PC-3 (cell line): ENCODE measurements around the gene TCF12. TPM values are rescaled to one million over a fixed set of nuclear protein-coding genes. Genes with fewer than 3 reads are reported as not detected.

Experiments
- ATAC-seq: fragments of 200-7000 bp; cut with Tn5 transposase; 2 replicates; pipeline ENCODE4 v1.9.1; 2020; ENCODE audit warnings: mild to moderate bottlenecking, moderate library complexity
- BruUV-seq: library from RNA; stranded (reverse); fragments of 400-500 nt; replicated peaks from 2 replicates; lab custom pipeline; 2021; lab: Mats Ljungman, UMichigan
- CTCF ChIA-PET: fragments of 300-600 bp; sonication (Branson Sonifier 250); formaldehyde crosslinking; loops from one replicate; lab custom pipeline; 2022; ENCODE audit warnings: antibody characterized with exemption; lab: Charles Lee
- POLR2A ChIA-PET: fragments of 300-600 bp; sonication (Branson Sonifier 250); formaldehyde crosslinking; loops from one replicate; lab custom pipeline; 2022; ENCODE audit warnings: antibody characterized with exemption; ENCODE audit not compliant: unreplicated experiment; lab: Charles Lee
- DNase-seq: peaks from one replicate; pipeline ENCODE4 v3.0.0-alpha.2; 2015
- H2AFZ ChIP-seq: fragments of 300-600 bp; sonication (generic); 2 replicates; pipeline ENCODE4 v1.6.0; 2016; ENCODE audit warnings: antibody characterized with exemption, low read length
- H3F3A ChIP-seq: fragments of 300-600 bp; sonication (generic); one replicate; pipeline ENCODE4 v1.6.0; 2017; ENCODE audit warnings: antibody characterized with exemption, low read length, control low read depth, mild to moderate bottlenecking; ENCODE audit not compliant: unreplicated experiment
- H3K27ac ChIP-seq: fragments of 300-600 bp; sonication (generic); 2 replicates; pipeline ENCODE4 v1.5.1; 2016; ENCODE audit warnings: mild to moderate bottlenecking, low read length
- H3K27me3 ChIP-seq: fragments of 300-600 bp; sonication (generic); 2 replicates; pipeline ENCODE4 v1.6.1; 2016; ENCODE audit warnings: low read length, mixed read lengths
- H3K36me3 ChIP-seq: fragments of 300-600 bp; sonication (generic); 2 replicates; pipeline ENCODE4 v1.6.1; 2016; ENCODE audit warnings: low read depth, mixed run types, low read length, mixed read lengths
- H3K4me1 ChIP-seq: fragments of 300-600 bp; sonication (generic); 2 replicates; pipeline ENCODE4 v1.5.1; 2016; ENCODE audit warnings: low read length; ENCODE audit not compliant: insufficient read depth
- H3K4me2 ChIP-seq: fragments of 300-600 bp; sonication (generic); 2 replicates; pipeline ENCODE4 v1.6.0; 2016; ENCODE audit warnings: low read length
- H3K4me3 ChIP-seq: fragments of 300-600 bp; sonication (generic); 2 replicates; pipeline ENCODE4 v1.5.1; 2016; ENCODE audit warnings: mild to moderate bottlenecking, low read length, mixed read lengths
- H3K79me2 ChIP-seq: fragments of 300-600 bp; sonication (generic); 2 replicates; pipeline ENCODE4 v1.6.1; 2017; ENCODE audit warnings: low read length, mixed read lengths
- H3K9ac ChIP-seq: fragments of 300-600 bp; sonication (generic); 2 replicates; pipeline ENCODE4 v1.6.0; 2016; ENCODE audit warnings: mild to moderate bottlenecking, low read length
- H3K9me2 ChIP-seq: fragments of 300-600 bp; sonication (generic); replicated peaks from 2 replicates; pipeline ENCODE4 v1.6.1; 2016; ENCODE audit warnings: mixed run types, low read length, mixed read lengths
- H3K9me3 ChIP-seq: fragments of 300-600 bp; sonication (generic); 2 replicates; pipeline ENCODE4 v1.6.1; 2016; ENCODE audit warnings: low read length, mixed read lengths
- H4K20me1 ChIP-seq: fragments of 300-600 bp; sonication (generic); 2 replicates; pipeline ENCODE4 v1.6.1; 2016; ENCODE audit warnings: low read length, mixed read lengths
- EZH2 ChIP-seq: fragments of 300-600 bp; sonication (generic); IDR thresholded peaks from one replicate; pipeline ENCODE4 v1.6.1; 2017; ENCODE audit warnings: antibody characterized with exemption, mild to moderate bottlenecking, low read length; ENCODE audit not compliant: unreplicated experiment
- EZH2phosphoT487 ChIP-seq: fragments of 300-600 bp; sonication (generic); IDR thresholded peaks from 2 replicates; pipeline ENCODE4 v1.6.1; 2018; ENCODE audit warnings: mild to moderate bottlenecking, antibody characterized with exemption, low read length, borderline replicate concordance
- intact Hi-C: fragments of 100-400 bp; cut with micrococcal nuclease; formaldehyde crosslinking; loops from 2 replicates; pipeline ENCODE4 v1.9.0; 2023
- total RNA-seq: library from RNA; depleted of rRNA; stranded (reverse); fragments of >200 nt; gene quantifications from 2 replicates; pipeline ENCODE4 v1.2.3, GENCODE V29; 2014
- TF ChIP-seq, protein P1 (sequence below): fragments of 300-600 bp; sonication (generic); conservative IDR thresholded peaks from 2 replicates; pipeline ENCODE4 v1.5.1; 2017; ENCODE audit warnings: antibody characterized with exemption, low read depth, mild to moderate bottlenecking, low read length

The TCF12 gene
- total RNA-seq, 1 experiment from 2014 or later, result 103 TPM

- Histone ChIP-seq H3K9me3 (no peaks in the 10 kb centered on the region), H3F3A (no peaks in the 10 kb centered on the region), H4K20me1 (no peaks in the 10 kb centered on the region), H3K9me2 (no peaks in the 10 kb centered on the region), H3K36me3 (no peaks in the 10 kb centered on the region), H2AFZ (no peak overlapping the region), H3K4me2 (no peak overlapping the region), H3K27me3 (no peaks in the 10 kb centered on the region), H3K79me2 (no peaks in the 10 kb centered on the region), H3K4me3 (no peak overlapping the region), H3K4me1 (peaks cover 4% of the 10 kb centered on the region), H3K9ac (no peak overlapping the region), H3K27ac (no peak overlapping the region)
- no peak for ATAC-seq
- DNase-seq, result peak; percentile 20
- ChIA-PET POLR2A (no interaction called here), CTCF (no interaction called here)
- TF ChIP-seq, protein P1, sequence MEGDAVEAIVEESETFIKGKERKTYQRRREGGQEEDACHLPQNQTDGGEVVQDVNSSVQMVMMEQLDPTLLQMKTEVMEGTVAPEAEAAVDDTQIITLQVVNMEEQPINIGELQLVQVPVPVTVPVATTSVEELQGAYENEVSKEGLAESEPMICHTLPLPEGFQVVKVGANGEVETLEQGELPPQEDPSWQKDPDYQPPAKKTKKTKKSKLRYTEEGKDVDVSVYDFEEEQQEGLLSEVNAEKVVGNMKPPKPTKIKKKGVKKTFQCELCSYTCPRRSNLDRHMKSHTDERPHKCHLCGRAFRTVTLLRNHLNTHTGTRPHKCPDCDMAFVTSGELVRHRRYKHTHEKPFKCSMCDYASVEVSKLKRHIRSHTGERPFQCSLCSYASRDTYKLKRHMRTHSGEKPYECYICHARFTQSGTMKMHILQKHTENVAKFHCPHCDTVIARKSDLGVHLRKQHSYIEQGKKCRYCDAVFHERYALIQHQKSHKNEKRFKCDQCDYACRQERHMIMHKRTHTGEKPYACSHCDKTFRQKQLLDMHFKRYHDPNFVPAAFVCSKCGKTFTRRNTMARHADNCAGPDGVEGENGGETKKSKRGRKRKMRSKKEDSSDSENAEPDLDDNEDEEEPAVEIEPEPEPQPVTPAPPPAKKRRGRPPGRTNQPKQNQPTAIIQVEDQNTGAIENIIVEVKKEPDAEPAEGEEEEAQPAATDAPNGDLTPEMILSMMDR, result no peak
- TF ChIP-seq EZH2phosphoT487 (no peak), EZH2 (no peak)
- no TSS peak for BruUV-seq
- intact Hi-C loops, result no loop called here
Observed at GRCh38 chr15:57196865-57197264, 278.4 kb downstream of the TCF12 start.

DNA sequence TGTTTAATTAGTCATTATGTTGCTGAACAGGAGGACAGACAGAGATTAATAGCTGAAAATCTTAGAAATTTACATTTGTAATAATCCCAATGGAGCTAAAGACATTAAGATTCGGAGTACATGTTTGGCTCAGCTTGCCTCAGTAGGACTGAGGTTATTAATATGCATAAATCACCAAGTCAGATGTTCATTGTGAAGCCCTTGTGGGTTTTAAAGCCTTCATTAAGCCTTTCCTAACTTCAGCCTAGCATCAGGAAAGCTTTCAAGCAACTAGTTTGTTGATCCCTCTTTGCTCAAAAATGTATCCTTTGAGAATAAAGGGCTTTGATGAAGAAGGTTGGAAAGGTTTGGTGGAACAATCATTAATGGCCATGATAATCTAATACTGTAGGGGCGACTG lies 279.7 kb downstream of the TCF12 start:
- Histone ChIP-seq H3K9me2 (no peaks in the 10 kb centered on the region), H3K79me2 (no peaks in the 10 kb centered on the region), H4K20me1 (no peaks in the 10 kb centered on the region), H3K36me3 (no peaks in the 10 kb centered on the region), H3K4me2 (no peak overlapping the region), H3F3A (no peaks in the 10 kb centered on the region), H3K27ac (no peak overlapping the region), H3K4me1 (peaks cover 4% of the 10 kb centered on the region), H3K9ac (no peak overlapping the region), H2AFZ (no peak overlapping the region), H3K9me3 (no peaks in the 10 kb centered on the region), H3K27me3 (no peaks in the 10 kb centered on the region), H3K4me3 (no peak overlapping the region)
- POLR2A ChIA-PET, result no interaction called here
- CTCF ChIA-PET, result no interaction called here
- TF ChIP-seq EZH2phosphoT487 (no peak), EZH2 (no peak)
- TF ChIP-seq, protein P1, result no peak
- ATAC-seq, result no peak
- intact Hi-C loops, result no loop called here
- no peak for DNase-seq
- no TSS peak for BruUV-seq

DNA sequence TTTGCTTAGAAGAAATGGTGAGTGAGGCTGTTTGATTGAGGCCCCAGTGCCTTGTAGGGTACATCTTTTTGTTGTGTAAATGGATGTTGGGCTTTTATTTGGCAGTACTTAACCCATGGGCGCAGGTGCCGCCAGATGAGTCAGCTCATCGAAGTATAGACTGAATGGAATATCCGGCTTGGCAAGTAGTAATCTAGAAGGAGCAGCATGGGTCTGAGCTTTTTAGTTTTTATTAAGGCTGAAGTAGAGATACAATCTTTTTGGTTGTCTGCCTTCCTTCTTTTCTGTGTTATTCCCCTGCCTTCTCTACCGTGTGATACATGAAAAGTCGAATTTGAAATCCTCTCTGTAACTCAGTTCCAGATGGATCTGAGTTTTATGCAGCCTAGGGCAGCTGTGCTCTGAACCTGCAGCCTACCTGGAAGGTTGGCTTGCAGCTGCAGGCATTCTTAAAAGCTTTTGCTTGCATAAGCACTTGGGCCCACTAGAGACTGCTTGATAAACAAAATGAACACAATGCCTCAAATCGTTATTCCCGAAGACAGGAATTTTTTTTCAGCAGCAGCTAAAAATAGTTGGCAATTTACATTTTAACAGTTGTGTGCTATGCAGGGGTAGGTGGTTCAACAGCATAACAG lies 280.3 kb downstream of the TCF12 start:
- Histone ChIP-seq H3K9me2 (no peaks in the 10 kb centered on the region), H3K9me3 (no peaks in the 10 kb centered on the region), H3K4me1 (peaks cover 4% of the 10 kb centered on the region), H3K79me2 (no peaks in the 10 kb centered on the region), H3K9ac (no peak overlapping the region), H4K20me1 (no peaks in the 10 kb centered on the region), H3F3A (no peaks in the 10 kb centered on the region), H2AFZ (no peak overlapping the region), H3K4me2 (no peak overlapping the region), H3K27ac (no peak overlapping the region), H3K4me3 (no peak overlapping the region), H3K27me3 (no peaks in the 10 kb centered on the region), H3K36me3 (no peaks in the 10 kb centered on the region)
- no TSS peak for BruUV-seq
- intact Hi-C loops, result no loop called here
- ChIA-PET POLR2A (no interaction called here), CTCF (no interaction called here)
- DNase-seq, result peak; percentile 28
- TF ChIP-seq, protein P1, result no peak
- no peak for TF ChIP-seq EZH2
- no peak for ATAC-seq
